Gastroesophageal sphincter (tissue), 3 donors: ENCODE measurements around the gene CANX.
"Not testable (repeated sequence)": the region's sequence is repeated elsewhere in the genome, so short reads cannot be mapped to it uniquely, and the experiment has no call there.

Experiments used
- CTCF ChIP-seq, 4 experiments: fragments of 200-600 bp in 2 of 4; fragments of 450-650 bp in 2 of 4; sonication (generic) in 1 of 4; IDR thresholded peaks; one replicate each; pipeline ENCODE4 v1.5.1; 2017 to 2019; ENCODE audit warnings: antibody characterized with exemption in 4 of 4, mild to moderate bottlenecking in 2 of 4, moderate library complexity in 2 of 4
- POLR2A ChIP-seq, 2 donors: fragments of 450-650 bp; IDR thresholded peaks; one replicate each; pipeline ENCODE4 v1.6.1; 2017; ENCODE audit warnings: antibody characterized with exemption in 2 of 2, mild to moderate bottlenecking in 2 of 2, moderate library complexity in 1 of 2
- POLR2AphosphoS5 ChIP-seq: sonication (generic); formaldehyde crosslinking; IDR thresholded peaks from one replicate; pipeline ENCODE4 v1.6.1; 2017; ENCODE audit warnings: antibody characterized with exemption

- TF ChIP-seq CTCF (IDR thresholded peaks at IDR 0.05); POLR2A (IDR thresholded peaks at IDR 0.05); POLR2AphosphoS5: not testable (repeated sequence)
These were observed 1.2 kb upstream of the CANX start for GRCh38 chr5:179697543-179697942.
